Activated CD4-positive, alpha-beta T cell treated with anti-CD3 and anti-CD28 coated beads for 36 hours (primary cell): ENCODE data around the gene SKAP1. TPM values are rescaled to one million over a fixed set of nuclear protein-coding genes. Genes with fewer than 3 reads are reported as not detected.

Experiments used
- ATAC-seq: fragments of 200-7000 bp; cut with Tn5 transposase; one replicate; pipeline ENCODE4 v1.10.0; 2021; ENCODE audit warnings: mild to moderate bottlenecking, moderate library complexity
- CTCF ChIA-PET: fragments of 350-600 bp; sonication (Branson Sonifier 250); formaldehyde crosslinking; loops from one replicate; lab custom pipeline; 2021; ENCODE audit warnings: antibody characterized with exemption; lab: Charles Lee
- POLR2A ChIA-PET: fragments of 350-600 bp; sonication (Branson Sonifier 250); formaldehyde crosslinking; loops from one replicate; lab custom pipeline; 2021; ENCODE audit warnings: antibody characterized with exemption, inconsistent platforms; lab: Charles Lee
- DNase-seq: peaks from one replicate; pipeline ENCODE4 v3.0.0-alpha.2; 2020
- H3K27ac Mint-ChIP-seq: one replicate; pipeline ENCODE4 v1.8.0; 2021; ENCODE audit warnings: mixed read lengths
- H3K27me3 Mint-ChIP-seq: one replicate; pipeline ENCODE4 v1.8.0; 2021; ENCODE audit warnings: mixed read lengths
- H3K36me3 Mint-ChIP-seq: one replicate; pipeline ENCODE4 v1.8.0; 2021; ENCODE audit warnings: low read depth, mixed read lengths
- H3K4me1 Mint-ChIP-seq: one replicate; pipeline ENCODE4 v1.8.0; 2021; ENCODE audit warnings: mixed read lengths
- H3K4me3 Mint-ChIP-seq: one replicate; pipeline ENCODE4 v1.8.0; 2021; ENCODE audit warnings: mild to moderate bottlenecking, moderate library complexity, mixed read lengths
- H3K9me3 Mint-ChIP-seq: one replicate; pipeline ENCODE4 v1.8.0; 2021; ENCODE audit warnings: low read depth, mixed read lengths
- intact Hi-C, 2 experiments: fragments of 100-400 bp; cut with DNase I in 1 of 2; cut with micrococcal nuclease in 1 of 2; formaldehyde crosslinking; loops; one replicate each; pipeline versions ENCODE4 v1.14.2 to v1.15.1; 2022 to 2024; cut with DNase I, micrococcal nuclease
- total RNA-seq, 2 experiments: library from RNA; stranded (reverse); gene quantifications; one replicate each; pipeline ENCODE4 v1.2.3, GENCODE V29; 2021

Gene SKAP1
- total RNA-seq, 2 experiments from 2014 or later: 76.1 to 109 TPM

- Mint-ChIP-seq H3K27me3 (no peaks in the 10 kb centered on the region), H3K36me3 (peaks cover 2% of the 10 kb centered on the region), H3K4me3 (no peak overlapping the region), H3K9me3 (no peaks in the 10 kb centered on the region), H3K4me1 (peaks cover 4% of the 10 kb centered on the region), H3K27ac (no peak overlapping the region)
- intact Hi-C loops: loop anchor here in 1 of 2 experiments (10.0 kb wide), 1 partner anchor 446 kb away; the partner anchor contains the start of genes HOXB3 and HOXB5
- ChIA-PET CTCF (interaction anchor here (0.6 to 1.7 kb wide), 5 partner anchors 10 to 43 kb away, joined by 3 to 4 read pairs (median 3); no protein-coding TSS in a partner anchor), POLR2A (no interaction called here)
- no peak for ATAC-seq
- no peak for DNase-seq
Observed at GRCh38 chr17:48148854-48149786, 280.9 kb downstream of the SKAP1 start.

DNA sequence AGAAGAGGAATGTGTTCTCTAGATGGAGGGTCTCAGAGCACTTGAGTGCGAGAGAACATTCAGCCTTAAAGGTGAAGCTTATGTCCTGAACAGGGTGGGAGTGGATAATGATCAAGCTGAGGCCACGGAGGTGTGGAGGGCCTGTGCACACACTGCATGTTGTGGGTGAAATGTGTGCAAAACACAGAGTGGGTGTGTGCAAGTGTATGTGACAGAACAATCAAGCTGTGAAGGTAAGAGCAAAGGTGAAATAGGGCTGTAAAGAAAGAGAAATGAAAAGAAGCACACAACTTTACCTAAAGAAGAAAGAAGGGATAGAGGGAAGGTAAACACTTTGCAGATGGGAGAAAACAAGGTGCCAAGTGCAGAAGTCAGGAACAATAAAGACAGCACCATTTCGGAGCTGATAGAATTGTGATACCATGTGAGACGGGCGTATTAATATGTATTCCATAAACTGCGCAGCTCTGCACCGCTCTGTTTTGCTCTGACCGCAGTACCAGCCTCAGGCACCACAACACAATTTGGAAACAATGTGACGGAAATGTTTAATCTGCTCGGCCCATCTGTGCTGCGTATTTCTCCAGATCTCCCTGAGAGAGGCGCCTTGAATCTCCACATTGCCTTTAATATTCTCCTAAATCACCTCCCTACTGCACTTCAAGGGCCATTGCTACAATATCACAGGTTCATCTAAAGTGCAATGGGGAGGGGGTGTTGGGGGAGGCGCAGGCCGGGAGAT lies 281.8 kb downstream of the SKAP1 start:
- intact Hi-C loops: loop anchor here in 1 of 2 experiments (10.0 kb wide), 1 partner anchor 447 kb away; the partner anchor contains the start of genes HOXB3 and HOXB5
- ATAC-seq: no peak

GRCh38 chr17:48144976-48145798 lies 284.8 kb downstream of the SKAP1 start:
- Mint-ChIP-seq H3K27ac (no peak overlapping the region), H3K9me3 (no peaks in the 10 kb centered on the region), H3K4me3 (no peak overlapping the region), H3K27me3 (no peaks in the 10 kb centered on the region), H3K4me1 (peaks cover 8% of the 10 kb centered on the region), H3K36me3 (peaks cover 6% of the 10 kb centered on the region)
- no peak for DNase-seq
- ChIA-PET POLR2A (no interaction called here), CTCF (no interaction called here)
- intact Hi-C loops: loop anchor here in 1 of 2 experiments (10.0 kb wide), 1 partner anchor 450 kb away; the partner anchor contains the start of genes HOXB3 and HOXB5
- no peak for ATAC-seq

More for the DNA sequence above, 281.8 kb downstream of the SKAP1 start:
- H3K27me3 Mint-ChIP-seq: no peaks in the 10 kb centered on the region
- no peaks in the 10 kb centered on the region for H3K9me3 Mint-ChIP-seq
- DNase-seq: no peak
- POLR2A ChIA-PET: no interaction called here
- peaks cover 4% of the 10 kb centered on the region for H3K36me3 Mint-ChIP-seq
- no peak overlapping the region for H3K4me3 Mint-ChIP-seq
- CTCF ChIA-PET: interaction anchor here (0.9 to 1.7 kb wide), 4 partner anchors 8 to 52 kb away, joined by 3 to 4 read pairs (median 3); no protein-coding TSS in a partner anchor
- peak overlapping the region; percentile 2 for H3K27ac Mint-ChIP-seq
- H3K4me1 Mint-ChIP-seq: peaks cover 4% of the 10 kb centered on the region

DNA sequence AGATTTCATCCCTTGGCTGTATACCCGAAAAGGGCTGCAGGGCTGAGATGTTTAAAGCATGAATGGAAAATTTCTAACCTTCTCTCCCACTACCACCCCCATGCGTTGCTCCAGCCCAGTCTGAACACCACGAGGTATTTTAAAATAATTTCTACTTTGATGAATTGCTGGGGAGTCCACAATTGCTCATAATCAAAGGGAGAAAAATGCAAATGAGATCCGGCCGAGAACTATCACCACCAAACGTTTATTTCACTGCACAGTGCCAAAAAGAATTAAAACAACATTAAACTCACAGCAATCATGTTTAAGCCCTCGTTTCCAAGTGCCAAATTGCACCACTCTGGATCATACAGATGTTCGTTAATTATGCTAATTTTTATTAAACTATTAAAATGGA lies 285.8 kb downstream of the SKAP1 start:
- ATAC-seq: no peak
- intact Hi-C loops: loop anchor here in 1 of 2 experiments (10.0 kb wide), 1 partner anchor 451 kb away; the partner anchor contains the start of genes HOXB3 and HOXB5
- Mint-ChIP-seq H3K27me3 (no peaks in the 10 kb centered on the region), H3K4me3 (no peak overlapping the region), H3K9me3 (no peaks in the 10 kb centered on the region), H3K36me3 (peaks cover 11% of the 10 kb centered on the region), H3K27ac (no peak overlapping the region), H3K4me1 (peaks cover 15% of the 10 kb centered on the region)
- CTCF ChIA-PET: no interaction called here
- DNase-seq: no peak
- POLR2A ChIA-PET: no interaction called here

DNA sequence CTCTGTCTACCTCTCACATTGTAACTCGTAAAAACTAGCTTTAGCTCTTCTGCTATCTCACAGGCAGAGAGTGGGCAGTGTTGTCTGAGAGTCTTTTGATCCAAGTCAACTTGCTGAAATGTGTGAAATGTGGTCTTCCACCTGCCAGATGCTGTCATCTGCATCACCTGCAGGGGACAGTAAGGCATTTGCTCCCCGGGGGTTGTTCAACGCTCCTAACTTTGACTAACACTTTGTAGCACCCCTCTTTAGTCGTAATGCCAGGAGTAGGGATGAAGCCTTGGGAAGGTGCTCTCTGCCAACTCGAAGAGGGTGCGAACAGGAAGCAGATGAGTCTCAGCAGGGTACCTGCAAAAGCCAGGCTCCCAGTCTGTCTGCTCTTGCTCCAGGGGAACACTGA lies 286.4 kb downstream of the SKAP1 start:
- Mint-ChIP-seq H3K27ac (no peak overlapping the region), H3K9me3 (no peaks in the 10 kb centered on the region), H3K4me3 (no peak overlapping the region), H3K27me3 (no peaks in the 10 kb centered on the region), H3K36me3 (peaks cover 11% of the 10 kb centered on the region), H3K4me1 (peaks cover 15% of the 10 kb centered on the region)
- POLR2A ChIA-PET: no interaction called here
- ATAC-seq: no peak
- DNase-seq: no peak
- CTCF ChIA-PET: interaction anchor here (0.6 kb wide), 2 partner anchors 63 to 338 kb away, joined by 3 read pairs; no protein-coding TSS in a partner anchor
- intact Hi-C loops: loop anchor here in 1 of 2 experiments (10.0 kb wide), 1 partner anchor 451 kb away; the partner anchor contains the start of genes HOXB3 and HOXB5

DNA sequence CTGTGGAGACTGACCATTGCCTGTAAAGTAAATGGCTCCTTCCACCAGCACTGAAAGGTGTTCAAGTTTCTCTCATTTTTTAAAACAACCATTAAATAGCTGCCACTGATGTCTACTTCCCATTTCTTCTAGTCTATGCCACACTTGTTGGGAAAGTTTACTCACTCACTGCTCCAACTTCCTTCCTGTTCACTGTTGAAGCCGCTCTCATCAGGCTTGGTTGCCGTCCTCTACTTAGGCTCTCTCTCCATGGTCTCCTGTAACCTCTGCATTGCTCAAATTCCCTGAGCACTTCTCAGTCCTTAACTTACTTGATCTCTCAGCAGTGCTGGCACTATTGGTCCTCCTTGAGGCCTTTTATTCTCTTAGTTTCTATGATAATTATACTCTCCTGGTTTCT lies 290.1 kb downstream of the SKAP1 start:
- Mint-ChIP-seq H3K4me1 (peaks cover 11% of the 10 kb centered on the region), H3K27me3 (no peaks in the 10 kb centered on the region), H3K36me3 (peaks cover 11% of the 10 kb centered on the region), H3K4me3 (no peak overlapping the region), H3K9me3 (no peaks in the 10 kb centered on the region), H3K27ac (peak overlapping the region; percentile 79)
- POLR2A ChIA-PET: interaction anchor here (0.5 kb wide), 1 partner anchor 469 kb away, joined by 4 read pairs; no protein-coding TSS in a partner anchor
- CTCF ChIA-PET: interaction anchor here (0.7 to 2.8 kb wide), 5 partner anchors 10 to 124 kb away, joined by 3 to 12 read pairs (median 3); no protein-coding TSS in a partner anchor
- intact Hi-C loops: loop anchor here in 1 of 2 experiments (10.0 kb wide), 2 partner anchors 455 to 475 kb away; partner anchors contain the start of genes HOXB3, HOXB5, HOXB7 and HOXB8
- DNase-seq (no peak), ATAC-seq (no peak)

DNA sequence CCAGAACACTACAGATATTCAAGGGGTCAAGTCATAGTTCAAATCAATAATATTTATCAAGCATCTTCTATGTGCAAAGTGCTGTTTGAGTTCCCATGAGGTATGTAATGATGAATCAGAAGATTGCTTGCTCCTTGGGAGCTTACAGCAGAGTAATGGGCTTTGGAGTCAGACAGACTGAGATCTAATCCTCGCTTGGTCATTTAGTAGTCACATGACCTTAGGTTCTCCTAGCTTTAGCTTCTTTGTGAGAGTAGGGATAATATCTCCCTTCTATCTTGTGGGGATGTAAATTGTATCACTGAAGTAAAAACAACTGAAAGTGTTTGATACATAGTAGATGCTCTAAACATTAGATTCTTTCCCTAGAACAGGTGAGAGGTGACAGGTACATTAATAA lies 292.4 kb downstream of the SKAP1 start:
- ChIA-PET CTCF (interaction anchor here (0.6 kb wide), 1 partner anchor 450 kb away, joined by 3 read pairs; no protein-coding TSS in a partner anchor), POLR2A (interaction anchor here (0.6 kb wide), 1 partner anchor 54 kb away, joined by 3 read pairs; no protein-coding TSS in a partner anchor)
- Mint-ChIP-seq H3K27ac (peak overlapping the region; percentile 14), H3K4me3 (no peak overlapping the region), H3K27me3 (no peaks in the 10 kb centered on the region), H3K4me1 (peaks cover 10% of the 10 kb centered on the region), H3K9me3 (no peaks in the 10 kb centered on the region), H3K36me3 (peaks cover 12% of the 10 kb centered on the region)
- no peak for DNase-seq
- intact Hi-C loops: loop anchor here in 1 of 2 experiments (10.0 kb wide), 1 partner anchor 477 kb away; the partner anchor contains the start of genes HOXB7 and HOXB8
- ATAC-seq: no peak

- ChIA-PET CTCF (interaction anchor here (0.6 to 2.3 kb wide), 5 partner anchors 27 to 458 kb away, joined by 3 to 7 read pairs (median 3); partner anchors contain the start of genes HOXB5 and SNX11), POLR2A (no interaction called here)
- peaks cover 9% of the 10 kb centered on the region for H3K36me3 Mint-ChIP-seq
- H3K4me1 Mint-ChIP-seq: peaks cover 5% of the 10 kb centered on the region
- no peaks in the 10 kb centered on the region for H3K27me3 Mint-ChIP-seq
- H3K4me3 Mint-ChIP-seq: no peak overlapping the region
- no peak for DNase-seq
- H3K27ac Mint-ChIP-seq: no peak overlapping the region
- no peak for ATAC-seq
- no peaks in the 10 kb centered on the region for H3K9me3 Mint-ChIP-seq
- intact Hi-C loops: loop anchor here (5.0 to 10.0 kb wide), 3 partner anchors 457 to 482 kb away; partner anchors contain the start of genes HOXB8 (in 2 of the 2), HOXB3 (in 1 of the 2), HOXB5 (in 1 of the 2) and HOXB7 (in 1 of the 2)
Observed at GRCh38 chr17:48134912-48135480, 295.0 kb downstream of the SKAP1 start.

DNA sequence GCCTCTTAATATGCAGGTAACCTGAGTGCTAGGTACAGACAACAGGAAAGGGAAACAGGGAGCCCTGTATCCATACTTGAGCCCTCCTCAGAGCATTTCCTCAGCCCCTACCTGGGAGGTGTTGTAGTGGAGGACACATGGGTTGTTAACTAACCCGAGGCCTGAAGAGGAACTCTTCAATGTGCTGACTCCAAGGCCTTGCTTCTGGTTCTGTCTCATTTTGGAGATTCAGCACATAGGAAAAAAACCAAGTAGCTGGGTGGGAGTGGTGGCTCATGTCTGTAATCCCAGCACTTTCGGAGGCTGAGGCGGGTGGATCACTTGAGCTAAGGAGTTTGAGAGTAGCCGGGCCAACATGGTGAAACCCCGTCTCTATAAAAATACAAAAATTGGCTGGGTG lies 297.6 kb downstream of the SKAP1 start:
- ChIA-PET CTCF (interaction anchor here (1.6 to 6.2 kb wide), 4 partner anchors 9 to 106 kb away, joined by 6 to 37 read pairs (median 11); no protein-coding TSS in a partner anchor), POLR2A (no interaction called here)
- Mint-ChIP-seq H3K4me3 (no peak overlapping the region), H3K36me3 (peaks cover 4% of the 10 kb centered on the region), H3K4me1 (no peaks in the 10 kb centered on the region), H3K9me3 (no peaks in the 10 kb centered on the region), H3K27ac (no peak overlapping the region), H3K27me3 (no peaks in the 10 kb centered on the region)
- intact Hi-C loops: loop anchor here (5.0 to 10.0 kb wide), 3 partner anchors 460 to 485 kb away; partner anchors contain the start of genes HOXB8 (in 2 of the 2), HOXB3 (in 1 of the 2), HOXB5 (in 1 of the 2) and HOXB7 (in 1 of the 2)
- ATAC-seq: no peak
- DNase-seq: no peak
